ENCODE measurements around the gene TARBP1. TPM values are rescaled to one million over a fixed set of nuclear protein-coding genes. Genes with fewer than 3 reads are reported as not detected.

The TARBP1 gene
- polyA plus RNA-seq, 1 donor from 2014 or later: 267 TPM

DNA sequence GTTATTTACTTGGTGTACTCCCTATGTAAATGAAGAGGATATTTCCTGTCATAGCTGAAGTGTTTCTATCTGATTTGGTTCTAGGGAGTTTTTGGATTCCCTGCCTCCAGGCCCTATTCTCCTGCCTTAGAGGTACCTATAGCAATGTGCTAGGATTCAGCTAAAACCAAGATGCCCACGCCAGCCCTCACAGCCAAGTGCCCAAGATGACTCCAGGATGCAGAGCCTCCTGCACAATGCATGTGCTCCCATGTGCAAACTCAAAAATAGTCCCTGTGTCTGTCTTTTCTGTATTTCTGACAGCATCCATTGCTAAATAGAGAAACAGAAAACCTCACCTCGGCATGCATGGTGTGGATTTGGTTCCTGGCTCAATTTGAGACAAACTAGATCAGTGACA lies 887 bp upstream of the TARBP1 start:
- Histone ChIP-seq H3K9me2 (ENCODE audit: insufficient read depth, low read length) (no peaks in the 10 kb centered on the region), H2AFZ (ENCODE audit: low read depth, low read length) (no peak overlapping the region), H3F3A (ENCODE audit: insufficient read depth, low read length, poor library complexity, severe bottlenecking) (peaks cover 3% of the 10 kb centered on the region), H3K9me3 (ENCODE audit: low read length) (no peaks in the 10 kb centered on the region), H3K36me3 (ENCODE audit: insufficient read depth, low read length) (no peaks in the 10 kb centered on the region), H4K20me1 (ENCODE audit: insufficient read depth) (no peaks in the 10 kb centered on the region), H3K9ac (ENCODE audit: low read length) (no peak overlapping the region), H3K79me2 (replicated peaks; ENCODE audit: insufficient read depth, low read length) (peaks cover 17% of the 10 kb centered on the region), H3K4me3 (ENCODE audit: low read length) (no peak overlapping the region), H3K27me3 (ENCODE audit: insufficient read depth, low read depth, low read length) (no peaks in the 10 kb centered on the region), H3K4me2 (ENCODE audit: low read length) (no peak overlapping the region), H3K27ac (ENCODE audit: low read length) (no peak overlapping the region)
- TF ChIP-seq EP300 (conservative IDR thresholded peaks at IDR 0.05; ENCODE audit: poor library complexity, severe bottlenecking) (no peak), POLR2AphosphoS5 (IDR thresholded peaks at IDR 0.05) (no peak), EZH2 (IDR thresholded peaks at IDR 0.05; ENCODE audit: borderline replicate concordance, insufficient read depth, low read length, poor library complexity, severe bottlenecking) (no peak)

DNA sequence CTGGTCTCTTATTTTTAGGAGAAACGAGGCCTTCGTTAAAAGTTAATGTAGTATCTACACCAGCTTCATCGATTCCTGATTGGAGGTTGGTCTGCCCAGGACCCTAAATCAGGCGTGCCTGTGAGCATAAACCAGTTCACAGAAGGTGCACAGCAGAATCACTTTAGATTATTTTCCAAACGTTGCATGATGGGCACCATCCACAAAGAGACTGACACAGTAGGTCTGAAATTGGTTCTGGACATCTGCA lies 256 bp upstream of the TARBP1 start:
- Histone ChIP-seq H3K27me3 (ENCODE audit: insufficient read depth, low read depth, low read length) (no peaks in the 10 kb centered on the region), H3F3A (ENCODE audit: insufficient read depth, low read length, poor library complexity, severe bottlenecking) (peaks cover 3% of the 10 kb centered on the region), H3K4me2 (ENCODE audit: low read length) (peak overlapping the region; percentile 59), H3K79me2 (replicated peaks; ENCODE audit: insufficient read depth, low read length) (peaks cover 17% of the 10 kb centered on the region), H3K36me3 (ENCODE audit: insufficient read depth, low read length) (no peaks in the 10 kb centered on the region), H3K27ac (ENCODE audit: low read length) (peak overlapping the region; percentile 83), H3K9me2 (ENCODE audit: insufficient read depth, low read length) (no peaks in the 10 kb centered on the region), H3K9ac (ENCODE audit: low read length) (peak overlapping the region; percentile 88), H3K9me3 (ENCODE audit: low read length) (no peaks in the 10 kb centered on the region), H3K4me3 (ENCODE audit: low read length) (peak overlapping the region; percentile 73), H4K20me1 (ENCODE audit: insufficient read depth) (no peaks in the 10 kb centered on the region), H2AFZ (ENCODE audit: low read depth, low read length) (peak overlapping the region; percentile 18)
- TF ChIP-seq RAD21 (conservative IDR thresholded peaks at IDR 0.05): no peak
- no peak for TF ChIP-seq EZH2 (IDR thresholded peaks at IDR 0.05; ENCODE audit: borderline replicate concordance, insufficient read depth, low read length, poor library complexity, severe bottlenecking)
- TF ChIP-seq, protein P1, sequence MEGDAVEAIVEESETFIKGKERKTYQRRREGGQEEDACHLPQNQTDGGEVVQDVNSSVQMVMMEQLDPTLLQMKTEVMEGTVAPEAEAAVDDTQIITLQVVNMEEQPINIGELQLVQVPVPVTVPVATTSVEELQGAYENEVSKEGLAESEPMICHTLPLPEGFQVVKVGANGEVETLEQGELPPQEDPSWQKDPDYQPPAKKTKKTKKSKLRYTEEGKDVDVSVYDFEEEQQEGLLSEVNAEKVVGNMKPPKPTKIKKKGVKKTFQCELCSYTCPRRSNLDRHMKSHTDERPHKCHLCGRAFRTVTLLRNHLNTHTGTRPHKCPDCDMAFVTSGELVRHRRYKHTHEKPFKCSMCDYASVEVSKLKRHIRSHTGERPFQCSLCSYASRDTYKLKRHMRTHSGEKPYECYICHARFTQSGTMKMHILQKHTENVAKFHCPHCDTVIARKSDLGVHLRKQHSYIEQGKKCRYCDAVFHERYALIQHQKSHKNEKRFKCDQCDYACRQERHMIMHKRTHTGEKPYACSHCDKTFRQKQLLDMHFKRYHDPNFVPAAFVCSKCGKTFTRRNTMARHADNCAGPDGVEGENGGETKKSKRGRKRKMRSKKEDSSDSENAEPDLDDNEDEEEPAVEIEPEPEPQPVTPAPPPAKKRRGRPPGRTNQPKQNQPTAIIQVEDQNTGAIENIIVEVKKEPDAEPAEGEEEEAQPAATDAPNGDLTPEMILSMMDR (IDR thresholded peaks at IDR 0.05; ENCODE audit: poor library complexity, severe bottlenecking): no peak
- no peak for TF ChIP-seq TAF1 (IDR thresholded peaks at IDR 0.05; ENCODE audit: low read depth)
- TF ChIP-seq SMC3 (conservative IDR thresholded peaks at IDR 0.05; ENCODE audit: poor library complexity): no peak
- no peak for TF ChIP-seq POLR2AphosphoS5 (IDR thresholded peaks at IDR 0.05)
- TF ChIP-seq, protein P2, sequence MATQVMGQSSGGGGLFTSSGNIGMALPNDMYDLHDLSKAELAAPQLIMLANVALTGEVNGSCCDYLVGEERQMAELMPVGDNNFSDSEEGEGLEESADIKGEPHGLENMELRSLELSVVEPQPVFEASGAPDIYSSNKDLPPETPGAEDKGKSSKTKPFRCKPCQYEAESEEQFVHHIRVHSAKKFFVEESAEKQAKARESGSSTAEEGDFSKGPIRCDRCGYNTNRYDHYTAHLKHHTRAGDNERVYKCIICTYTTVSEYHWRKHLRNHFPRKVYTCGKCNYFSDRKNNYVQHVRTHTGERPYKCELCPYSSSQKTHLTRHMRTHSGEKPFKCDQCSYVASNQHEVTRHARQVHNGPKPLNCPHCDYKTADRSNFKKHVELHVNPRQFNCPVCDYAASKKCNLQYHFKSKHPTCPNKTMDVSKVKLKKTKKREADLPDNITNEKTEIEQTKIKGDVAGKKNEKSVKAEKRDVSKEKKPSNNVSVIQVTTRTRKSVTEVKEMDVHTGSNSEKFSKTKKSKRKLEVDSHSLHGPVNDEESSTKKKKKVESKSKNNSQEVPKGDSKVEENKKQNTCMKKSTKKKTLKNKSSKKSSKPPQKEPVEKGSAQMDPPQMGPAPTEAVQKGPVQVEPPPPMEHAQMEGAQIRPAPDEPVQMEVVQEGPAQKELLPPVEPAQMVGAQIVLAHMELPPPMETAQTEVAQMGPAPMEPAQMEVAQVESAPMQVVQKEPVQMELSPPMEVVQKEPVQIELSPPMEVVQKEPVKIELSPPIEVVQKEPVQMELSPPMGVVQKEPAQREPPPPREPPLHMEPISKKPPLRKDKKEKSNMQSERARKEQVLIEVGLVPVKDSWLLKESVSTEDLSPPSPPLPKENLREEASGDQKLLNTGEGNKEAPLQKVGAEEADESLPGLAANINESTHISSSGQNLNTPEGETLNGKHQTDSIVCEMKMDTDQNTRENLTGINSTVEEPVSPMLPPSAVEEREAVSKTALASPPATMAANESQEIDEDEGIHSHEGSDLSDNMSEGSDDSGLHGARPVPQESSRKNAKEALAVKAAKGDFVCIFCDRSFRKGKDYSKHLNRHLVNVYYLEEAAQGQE (IDR thresholded peaks at IDR 0.05; ENCODE audit: borderline replicate concordance): no peak
- no peak for TF ChIP-seq EP300 (conservative IDR thresholded peaks at IDR 0.05; ENCODE audit: poor library complexity, severe bottlenecking)
- no peak for TF ChIP-seq MXI1 (conservative IDR thresholded peaks at IDR 0.05; ENCODE audit: poor library complexity, severe bottlenecking)

DNA sequence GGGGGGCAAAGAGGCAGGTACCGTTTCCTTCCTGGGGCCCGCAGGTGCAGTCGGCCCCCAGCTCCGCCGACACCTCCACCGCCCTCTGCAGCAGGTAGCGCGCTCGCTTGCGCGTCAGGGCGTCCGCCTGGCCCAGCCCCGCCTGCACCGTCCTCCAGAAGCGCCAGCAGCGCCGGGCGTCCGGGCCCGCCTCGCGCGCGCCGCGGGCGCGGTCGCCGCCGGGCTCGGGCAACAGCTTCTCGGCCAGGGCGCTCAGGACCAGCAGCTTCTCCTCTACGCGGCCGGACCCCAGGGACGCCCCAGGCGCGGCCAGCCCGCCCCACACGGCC lies 863 bp downstream of the TARBP1 start:
- no peaks in the 10 kb centered on the region for H4K20me1 ChIP-seq (ENCODE audit: insufficient read depth)
- TF ChIP-seq SMC3 (conservative IDR thresholded peaks at IDR 0.05; ENCODE audit: poor library complexity) (peak; percentile 13), MXI1 (conservative IDR thresholded peaks at IDR 0.05; ENCODE audit: poor library complexity, severe bottlenecking) (no peak), RAD21 (conservative IDR thresholded peaks at IDR 0.05) (peak; percentile 4), EZH2 (IDR thresholded peaks at IDR 0.05; ENCODE audit: borderline replicate concordance, insufficient read depth, low read length, poor library complexity, severe bottlenecking) (no peak)
- H3K9me3 ChIP-seq (ENCODE audit: low read length): no peaks in the 10 kb centered on the region
- peak overlapping the region; percentile 88 for H3K9ac ChIP-seq (ENCODE audit: low read length)
- peak overlapping the region; percentile 86 for H3K4me3 ChIP-seq (ENCODE audit: low read length)
- no peaks in the 10 kb centered on the region for H3K9me2 ChIP-seq (ENCODE audit: insufficient read depth, low read length)
- no peaks in the 10 kb centered on the region for H3K36me3 ChIP-seq (ENCODE audit: insufficient read depth, low read length)
- H3K4me2 ChIP-seq (ENCODE audit: low read length): peak overlapping the region; percentile 88
- peak overlapping the region; percentile 25 for H2AFZ ChIP-seq (ENCODE audit: low read depth, low read length)
- peaks cover 17% of the 10 kb centered on the region for H3K79me2 ChIP-seq (replicated peaks; ENCODE audit: insufficient read depth, low read length)
- peak overlapping the region; percentile 69 for H3K27ac ChIP-seq (ENCODE audit: low read length)
- peaks cover 3% of the 10 kb centered on the region for H3F3A ChIP-seq (ENCODE audit: insufficient read depth, low read length, poor library complexity, severe bottlenecking)
- H3K27me3 ChIP-seq (ENCODE audit: insufficient read depth, low read depth, low read length): no peaks in the 10 kb centered on the region
